Memory B cell (primary cell): ENCODE measurements around the gene SLC6A6.

ENCODE experiments used
- ATAC-seq: fragments of 150-1000 bp; cut with Tn5 transposase; 2 replicates; pipeline ENCODE4 v1.10.0; 2021; ENCODE audit warnings: low read depth, mild to moderate bottlenecking, moderate library complexity
- DNase-seq, 2 donors: peaks; one replicate each; pipeline ENCODE4 v3.0.0; 2022; ENCODE audit warnings: low spot score in 2 of 2
- H3K27ac Mint-ChIP-seq: one replicate; pipeline ENCODE4 v1.8.0; 2022; ENCODE audit warnings: mild to moderate bottlenecking, moderate library complexity, mixed read lengths
- H3K27me3 Mint-ChIP-seq: one replicate; pipeline ENCODE4 v1.8.0; 2022; ENCODE audit warnings: mixed read lengths
- H3K36me3 Mint-ChIP-seq: one replicate; pipeline ENCODE4 v1.8.0; 2022; ENCODE audit warnings: mild to moderate bottlenecking, mixed read lengths
- H3K4me1 Mint-ChIP-seq: one replicate; pipeline ENCODE4 v1.8.0; 2022; ENCODE audit warnings: mixed read lengths
- H3K4me3 Mint-ChIP-seq: one replicate; pipeline ENCODE4 v1.8.0; 2022; ENCODE audit warnings: mild to moderate bottlenecking, moderate library complexity, mixed read lengths
- H3K9me3 Mint-ChIP-seq: one replicate; pipeline ENCODE4 v1.8.0; 2022; ENCODE audit warnings: mixed read lengths

Gene SLC6A6

DNA sequence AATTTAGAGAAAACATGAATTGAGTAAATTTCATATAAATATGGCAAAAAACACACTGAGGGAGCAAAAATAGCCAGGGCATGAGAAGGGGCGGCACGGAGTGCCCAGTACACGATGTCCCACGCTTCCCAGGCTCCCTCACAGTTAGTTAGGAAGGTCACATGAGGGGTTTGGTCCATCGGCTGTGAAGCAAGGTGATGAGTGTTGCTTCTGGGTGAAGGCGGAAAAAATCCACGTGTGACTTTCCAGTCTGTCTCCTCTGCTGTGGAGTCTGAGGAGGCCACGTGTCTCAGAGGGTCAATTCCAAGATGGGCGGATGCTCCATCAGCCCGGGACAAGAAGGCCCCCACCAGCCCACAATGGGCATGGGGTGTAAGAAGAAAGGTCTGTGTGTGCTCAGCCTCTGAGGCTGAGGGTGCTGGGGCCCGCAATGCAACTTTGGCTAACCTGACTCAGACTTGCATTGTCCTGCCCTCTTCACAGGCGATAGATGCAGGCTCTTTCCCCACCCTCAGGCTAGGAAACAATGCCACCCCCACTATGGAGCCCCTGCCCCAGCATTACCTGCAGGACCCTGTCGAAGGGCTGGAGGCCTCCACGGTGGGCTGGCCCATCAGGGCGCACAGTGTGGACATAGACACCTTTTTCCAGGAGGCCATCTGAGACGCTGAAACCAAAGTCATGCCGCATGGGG lies 92.0 kb downstream of the SLC6A6 start:
- DNase-seq (no peak), ATAC-seq (no peak)
- Mint-ChIP-seq H3K4me1 (no peaks in the 10 kb centered on the region), H3K27me3 (no peaks in the 10 kb centered on the region), H3K36me3 (peaks cover 10% of the 10 kb centered on the region), H3K9me3 (no peaks in the 10 kb centered on the region), H3K4me3 (no peak overlapping the region), H3K27ac (no peak overlapping the region)

DNA sequence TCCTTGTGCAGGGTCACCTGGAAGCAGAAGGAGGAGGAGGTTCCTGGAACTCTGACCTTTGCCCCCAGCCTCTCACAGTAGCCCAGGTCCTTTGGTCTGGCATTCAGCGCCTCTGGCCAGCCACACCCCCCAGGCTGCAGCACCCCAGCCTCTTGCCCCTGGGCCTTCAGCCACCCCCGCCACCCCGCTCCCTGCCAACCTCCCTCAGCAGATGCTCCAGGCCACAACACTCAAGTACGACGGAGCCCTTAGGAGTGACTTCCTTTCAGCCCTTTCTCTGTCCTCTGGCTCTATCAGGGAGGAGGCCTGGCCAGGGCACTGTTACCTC lies 92.5 kb downstream of the SLC6A6 start:
- Mint-ChIP-seq H3K36me3 (peaks cover 8% of the 10 kb centered on the region), H3K4me1 (no peaks in the 10 kb centered on the region), H3K27ac (no peak overlapping the region), H3K9me3 (peaks cover under 1% of the 10 kb centered on the region), H3K4me3 (no peak overlapping the region), H3K27me3 (no peaks in the 10 kb centered on the region)
- ATAC-seq = no peak
- no peak for DNase-seq

DNA sequence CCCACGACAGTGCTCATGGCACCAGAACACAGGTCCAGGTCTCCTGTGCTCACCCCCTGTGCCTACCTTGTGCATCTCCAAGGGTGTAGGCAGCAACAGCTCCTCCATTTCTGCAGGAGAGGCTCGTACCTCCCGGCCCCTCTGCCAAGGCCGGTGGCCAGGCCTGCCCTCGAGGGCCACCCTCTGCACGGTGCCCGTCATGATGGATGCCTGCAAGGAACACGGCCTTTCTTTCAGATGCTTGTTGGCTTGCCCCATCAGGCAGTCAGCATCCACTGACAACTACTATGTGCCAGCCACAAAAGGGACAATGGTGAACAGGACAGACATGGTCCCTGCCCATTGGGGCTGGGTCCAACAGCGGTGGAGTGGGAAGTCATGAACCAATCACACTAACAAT lies 93.9 kb downstream of the SLC6A6 start:
- H3K9me3 Mint-ChIP-seq = peaks cover 7% of the 10 kb centered on the region

DNA sequence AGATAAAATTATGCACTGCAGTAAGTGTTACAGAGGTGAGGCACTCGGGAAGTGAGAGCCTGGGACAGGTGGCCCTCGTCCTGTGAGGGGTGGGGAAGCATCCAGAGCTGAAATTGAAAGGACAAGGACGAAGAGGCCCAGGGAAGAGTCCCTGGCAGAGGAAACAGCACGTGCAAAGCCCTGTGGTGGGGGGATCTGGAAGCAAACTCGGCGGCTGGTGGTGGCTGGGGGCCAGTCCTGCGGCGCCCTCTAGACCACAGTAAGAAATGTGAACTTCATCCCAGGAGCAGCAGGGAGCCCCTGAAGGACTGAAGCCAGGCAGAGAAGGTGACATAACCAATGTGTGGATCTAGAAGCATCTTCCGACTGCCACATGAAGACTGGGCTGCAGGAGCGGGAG lies 94.9 kb downstream of the SLC6A6 start:
- no peaks in the 10 kb centered on the region for H3K27me3 Mint-ChIP-seq
- H3K9me3 Mint-ChIP-seq = peaks cover 9% of the 10 kb centered on the region
- H3K36me3 Mint-ChIP-seq = no peaks in the 10 kb centered on the region
- no peak overlapping the region for H3K4me3 Mint-ChIP-seq
- H3K4me1 Mint-ChIP-seq = no peaks in the 10 kb centered on the region
- H3K27ac Mint-ChIP-seq = no peak overlapping the region
- no peak for DNase-seq
- no peak for ATAC-seq

More for the DNA sequence above, 93.9 kb downstream of the SLC6A6 start:
- H3K27ac Mint-ChIP-seq = no peak overlapping the region
- H3K4me1 Mint-ChIP-seq = no peaks in the 10 kb centered on the region
- no peak overlapping the region for H3K4me3 Mint-ChIP-seq
- ATAC-seq (no peak), DNase-seq (no peak)
- no peaks in the 10 kb centered on the region for H3K36me3 Mint-ChIP-seq
- no peaks in the 10 kb centered on the region for H3K27me3 Mint-ChIP-seq

DNA sequence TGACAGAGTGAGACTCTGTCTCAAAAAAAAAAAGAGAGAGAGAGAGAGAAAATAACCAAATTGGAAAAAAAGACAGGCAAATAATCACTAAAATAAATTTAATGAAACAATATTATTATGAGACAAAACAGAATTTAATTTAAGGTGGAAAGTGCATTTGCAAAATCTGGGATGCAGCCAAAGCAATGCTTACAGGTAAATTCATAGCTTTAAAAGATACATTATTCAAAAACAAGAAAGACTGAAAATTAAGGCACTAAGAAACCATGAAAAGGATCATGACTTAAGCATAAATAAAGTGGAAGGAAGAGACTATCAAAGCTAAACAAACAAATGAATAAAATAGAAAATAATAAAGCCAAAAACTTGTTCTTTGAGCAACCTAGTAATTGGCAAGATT lies 100.1 kb downstream of the SLC6A6 start:
- H3K4me1 Mint-ChIP-seq = no peaks in the 10 kb centered on the region
- H3K27me3 Mint-ChIP-seq = peaks cover 13% of the 10 kb centered on the region
- no peaks in the 10 kb centered on the region for H3K36me3 Mint-ChIP-seq
- no peak overlapping the region for H3K4me3 Mint-ChIP-seq
- ATAC-seq = no peak
- H3K27ac Mint-ChIP-seq = no peak overlapping the region
- DNase-seq = no peak
- H3K9me3 Mint-ChIP-seq = peaks cover 14% of the 10 kb centered on the region

DNA sequence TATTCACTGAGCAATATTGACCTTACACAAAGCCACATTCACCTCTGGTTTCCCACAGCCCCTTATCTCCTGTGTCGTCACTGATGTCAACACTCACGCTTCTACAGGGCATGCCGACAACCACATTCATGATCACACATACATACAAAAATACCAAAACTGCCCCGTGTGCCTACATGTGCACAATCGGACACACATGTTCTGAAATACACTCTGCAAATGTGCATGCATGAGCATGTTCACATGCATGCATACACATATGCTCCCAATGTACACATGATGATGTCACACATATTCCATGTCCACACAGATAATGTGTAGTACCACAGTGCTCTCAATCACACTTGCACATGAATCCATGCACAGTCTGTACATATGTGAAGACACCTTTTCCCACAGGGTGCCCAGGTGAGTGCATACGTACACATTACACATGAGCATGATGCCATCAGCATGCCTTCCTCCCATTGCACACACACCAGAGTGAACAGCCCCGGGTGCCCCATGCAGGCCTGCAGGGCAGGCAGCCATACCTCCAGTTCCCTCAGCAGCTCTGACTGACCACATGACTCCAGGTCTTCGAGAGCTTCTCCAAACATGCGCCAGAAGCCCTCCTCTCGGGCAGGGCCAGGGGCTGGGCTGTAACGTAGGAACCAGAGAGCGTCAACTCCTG lies 100.8 kb downstream of the SLC6A6 start:
- H3K4me3 Mint-ChIP-seq = no peak overlapping the region
- no peaks in the 10 kb centered on the region for H3K4me1 Mint-ChIP-seq
- no peak for DNase-seq
- H3K27me3 Mint-ChIP-seq = peaks cover 13% of the 10 kb centered on the region
- H3K27ac Mint-ChIP-seq = no peak overlapping the region
- H3K36me3 Mint-ChIP-seq = no peaks in the 10 kb centered on the region
- no peak for ATAC-seq
- peaks cover 14% of the 10 kb centered on the region for H3K9me3 Mint-ChIP-seq

DNA sequence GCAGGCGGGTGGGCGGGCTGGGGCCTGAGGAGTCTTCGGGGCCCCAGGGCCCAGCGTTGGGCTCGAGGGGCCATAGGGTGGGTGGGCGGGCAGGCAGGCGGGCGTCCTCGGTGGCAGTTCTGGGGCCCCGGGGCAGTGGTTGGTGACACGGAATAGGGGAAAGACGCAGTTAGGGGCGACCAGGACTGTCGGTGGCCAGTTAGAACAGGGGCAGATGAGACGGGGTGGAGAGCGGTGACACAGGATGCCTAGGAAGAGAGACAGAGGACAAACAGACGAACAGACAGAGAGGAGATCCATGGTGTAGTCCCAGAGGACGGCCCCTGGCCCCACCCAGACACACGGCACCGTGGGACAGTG lies 101.3 kb downstream of the SLC6A6 start:
- DNase-seq (no peak), ATAC-seq (no peak)
- Mint-ChIP-seq H3K9me3 (peaks cover 14% of the 10 kb centered on the region), H3K36me3 (no peaks in the 10 kb centered on the region), H3K4me1 (no peaks in the 10 kb centered on the region), H3K4me3 (no peak overlapping the region), H3K27me3 (peaks cover 13% of the 10 kb centered on the region), H3K27ac (no peak overlapping the region)

DNA sequence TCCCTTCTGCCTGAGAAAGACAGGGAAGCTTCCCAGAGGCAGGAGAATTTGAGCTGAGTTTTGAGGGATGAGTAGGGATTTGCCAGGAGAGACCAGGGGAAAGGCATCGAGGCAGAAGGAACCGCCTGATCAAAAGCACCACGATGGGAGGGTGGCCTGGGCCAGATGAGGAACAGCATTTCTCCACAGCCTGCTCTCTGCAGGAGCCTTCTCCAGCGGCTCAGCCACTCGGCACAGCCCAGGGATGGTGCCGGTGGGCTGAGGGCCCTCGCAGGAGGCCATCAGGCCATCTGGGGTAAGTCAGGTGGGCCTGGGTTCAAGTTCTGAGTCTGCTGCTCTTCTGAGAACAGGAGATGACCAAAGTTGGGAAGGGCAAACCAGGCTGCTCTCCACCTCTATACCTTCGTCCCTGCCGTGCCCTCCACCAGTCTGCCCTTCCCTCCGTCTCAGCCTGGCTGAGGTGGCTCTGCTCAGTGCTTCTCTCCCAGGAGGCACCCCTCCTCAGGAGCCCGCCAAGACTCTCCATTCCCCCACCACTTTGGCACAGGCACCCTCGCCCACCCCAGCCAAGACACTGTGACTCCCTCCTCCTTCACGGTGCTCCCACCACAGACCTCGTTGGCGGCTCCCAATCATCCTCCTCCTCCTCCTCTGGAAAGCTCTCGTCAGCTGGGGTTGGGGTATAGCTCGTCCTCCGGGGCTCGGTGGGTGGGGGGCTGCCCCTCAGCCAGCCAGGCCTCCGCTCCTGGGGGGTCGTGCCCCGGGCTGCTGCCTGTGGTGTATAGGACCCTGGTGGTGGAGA lies 102.8 kb downstream of the SLC6A6 start:
- Mint-ChIP-seq H3K9me3 (peaks cover 11% of the 10 kb centered on the region), H3K27me3 (peaks cover 16% of the 10 kb centered on the region), H3K4me3 (no peak overlapping the region), H3K36me3 (no peaks in the 10 kb centered on the region), H3K4me1 (peaks cover 3% of the 10 kb centered on the region), H3K27ac (no peak overlapping the region)
- ATAC-seq (no peak), DNase-seq (no peak)

DNA sequence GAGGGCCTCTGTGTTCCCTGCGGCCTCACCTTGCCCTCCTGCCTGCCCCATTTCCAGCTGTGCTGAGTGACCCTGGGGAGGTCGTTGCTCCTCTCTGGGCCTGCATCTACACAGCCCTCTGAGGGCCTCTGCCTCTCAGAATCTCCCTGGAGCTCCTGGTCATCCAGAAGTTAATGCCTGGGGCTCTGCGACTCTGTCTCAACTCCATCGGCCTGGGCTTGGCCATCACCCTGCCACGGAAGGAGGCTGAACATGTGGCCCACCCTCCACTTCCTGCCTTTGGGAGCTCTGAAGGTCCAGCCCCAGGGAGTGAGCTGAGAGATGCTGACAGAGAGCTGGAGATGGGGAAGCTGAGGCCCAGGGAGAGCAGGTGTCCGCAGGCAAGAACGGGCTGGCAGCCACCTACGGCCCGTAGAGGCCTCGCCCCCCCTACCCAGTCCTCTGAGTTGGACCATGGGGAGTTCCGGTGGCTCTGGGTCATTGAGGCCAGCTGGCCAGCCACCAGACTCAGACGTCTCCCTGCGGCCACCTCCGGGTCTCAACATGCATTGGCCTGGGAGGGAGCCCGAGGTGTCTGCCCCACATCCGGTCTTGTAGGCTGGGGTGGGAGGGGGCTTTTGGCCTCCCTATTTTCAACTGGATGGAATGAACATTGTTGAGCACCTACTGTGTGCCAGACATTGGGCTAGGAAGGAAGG lies 103.5 kb downstream of the SLC6A6 start:
- Mint-ChIP-seq H3K27me3 (peaks cover 16% of the 10 kb centered on the region), H3K4me3 (no peak overlapping the region), H3K27ac (no peak overlapping the region), H3K36me3 (no peaks in the 10 kb centered on the region), H3K4me1 (peaks cover 3% of the 10 kb centered on the region), H3K9me3 (peaks cover 10% of the 10 kb centered on the region)
- ATAC-seq (no peak), DNase-seq (no peak)

DNA sequence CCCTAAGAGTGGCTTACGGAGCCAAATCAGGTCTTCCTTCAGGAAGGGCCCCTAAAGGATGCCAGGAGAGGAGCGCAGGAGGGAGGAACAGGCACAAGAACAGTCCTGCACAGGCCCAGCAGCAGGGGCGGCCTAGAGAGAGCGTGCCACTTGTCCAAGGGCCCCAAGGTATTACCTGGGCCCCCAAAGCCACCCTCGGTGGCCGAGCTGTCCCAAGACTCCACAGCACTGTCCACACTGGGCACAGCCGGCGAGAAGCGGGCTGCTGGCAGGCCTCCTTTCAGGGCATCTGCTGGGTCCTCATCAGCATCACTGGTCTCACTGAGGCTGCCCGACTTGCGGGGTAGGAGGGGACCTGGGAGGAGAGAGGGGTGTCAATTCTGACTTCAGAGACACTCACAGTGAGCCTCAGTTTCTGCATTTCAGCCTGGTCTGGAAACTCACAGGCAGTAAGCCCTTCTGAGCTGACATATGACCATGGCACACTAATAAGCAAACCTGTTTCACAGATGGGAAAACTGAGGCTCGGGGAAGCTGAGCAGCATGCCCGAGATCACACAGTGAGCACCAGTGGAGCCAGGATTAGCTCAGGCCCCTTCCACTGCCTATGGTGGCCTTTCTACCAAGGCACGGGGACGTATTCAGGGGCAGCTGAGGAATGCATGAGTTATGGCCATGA lies 104.4 kb downstream of the SLC6A6 start:
- Mint-ChIP-seq H3K36me3 (no peaks in the 10 kb centered on the region), H3K4me3 (no peak overlapping the region), H3K4me1 (peaks cover 3% of the 10 kb centered on the region), H3K27ac (no peak overlapping the region), H3K9me3 (peaks cover 5% of the 10 kb centered on the region), H3K27me3 (peaks cover 16% of the 10 kb centered on the region)
- ATAC-seq (no peak), DNase-seq (no peak)

DNA sequence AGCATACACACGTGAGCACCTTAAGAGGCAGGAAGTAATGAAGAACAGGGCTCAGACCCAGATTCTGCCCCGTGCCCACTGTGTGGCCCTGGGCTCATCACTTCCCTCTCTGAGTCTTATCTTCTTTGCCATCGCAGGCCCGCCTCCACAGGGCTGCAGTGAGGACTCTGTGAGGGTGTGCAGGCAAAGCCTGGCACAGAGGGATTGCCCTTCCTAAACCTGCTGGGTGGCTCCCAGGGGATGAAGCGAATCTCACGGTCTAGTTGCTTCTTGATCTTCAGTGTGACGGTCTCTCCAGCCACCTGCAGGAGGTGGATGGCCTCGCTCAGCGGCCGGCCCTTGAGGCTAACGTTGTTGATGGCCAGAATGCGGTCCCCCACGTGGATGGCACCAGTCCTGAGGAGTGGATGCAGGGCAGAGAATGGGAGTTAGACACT lies 104.9 kb downstream of the SLC6A6 start:
- Mint-ChIP-seq H3K27me3 (peaks cover 16% of the 10 kb centered on the region), H3K4me3 (no peak overlapping the region), H3K36me3 (no peaks in the 10 kb centered on the region), H3K4me1 (peaks cover 3% of the 10 kb centered on the region), H3K27ac (no peak overlapping the region), H3K9me3 (peaks cover 4% of the 10 kb centered on the region)
- DNase-seq (no peak), ATAC-seq (no peak)

DNA sequence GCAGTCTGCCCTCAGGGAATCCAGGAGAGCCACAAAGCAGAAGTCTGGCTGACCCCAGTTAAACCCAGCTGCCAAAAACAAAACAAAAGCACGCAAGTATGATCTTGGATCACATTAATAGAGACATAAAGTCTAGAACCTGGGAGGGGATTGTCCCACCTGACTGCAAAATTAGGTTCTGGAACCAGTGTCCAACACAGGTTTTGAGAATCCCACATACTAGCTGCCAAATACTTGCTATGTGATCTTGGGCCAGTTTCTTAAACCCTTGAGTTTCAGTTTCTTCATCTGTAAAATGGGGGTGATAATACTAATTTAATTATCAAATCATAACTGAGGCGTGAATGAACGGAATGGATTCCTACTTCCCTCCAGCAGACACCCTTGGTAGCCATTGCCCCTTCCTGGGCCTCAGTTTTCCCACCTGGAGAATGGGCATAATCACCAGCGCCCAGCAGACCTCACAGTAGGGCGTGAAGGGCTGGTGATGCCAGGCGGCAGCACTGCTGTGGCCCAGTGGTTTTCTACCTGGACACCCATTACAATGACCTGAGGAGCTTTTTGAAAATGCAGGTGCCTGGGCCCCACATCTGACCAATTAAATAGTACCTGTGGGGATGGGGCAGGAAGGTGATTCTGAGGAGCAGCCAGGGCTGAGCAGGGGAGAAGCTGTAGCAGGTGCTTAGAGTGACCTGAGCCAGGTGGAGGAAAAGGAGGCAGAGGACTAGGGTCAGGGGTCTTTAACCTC lies 105.5 kb downstream of the SLC6A6 start:
- H3K36me3 Mint-ChIP-seq = no peaks in the 10 kb centered on the region
- peaks cover 2% of the 10 kb centered on the region for H3K9me3 Mint-ChIP-seq
- no peak overlapping the region for H3K27ac Mint-ChIP-seq
- ATAC-seq = no peak
- no peak overlapping the region for H3K4me3 Mint-ChIP-seq
- peaks cover 16% of the 10 kb centered on the region for H3K27me3 Mint-ChIP-seq
- H3K4me1 Mint-ChIP-seq = peaks cover 3% of the 10 kb centered on the region
- DNase-seq = no peak

DNA sequence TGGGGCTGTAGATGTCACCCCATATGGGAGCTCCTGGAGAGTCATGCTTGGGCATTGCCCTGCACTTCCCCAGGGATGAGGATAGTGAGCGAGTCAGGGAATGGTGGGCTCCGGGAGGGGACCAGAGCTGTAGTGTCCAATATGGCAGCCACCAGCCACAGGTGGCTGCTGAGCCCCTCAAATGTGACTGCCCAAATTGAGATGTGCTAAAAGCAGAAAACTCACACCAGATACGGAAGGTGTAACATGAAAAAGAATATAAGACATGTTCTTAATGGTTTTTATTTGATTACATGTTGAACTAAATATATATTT lies 106.1 kb downstream of the SLC6A6 start:
- Mint-ChIP-seq H3K27me3 (peaks cover 16% of the 10 kb centered on the region), H3K4me1 (peaks cover 3% of the 10 kb centered on the region), H3K36me3 (no peaks in the 10 kb centered on the region), H3K4me3 (no peak overlapping the region), H3K9me3 (no peaks in the 10 kb centered on the region), H3K27ac (no peak overlapping the region)
- DNase-seq (no peak), ATAC-seq (no peak)
